Measurements from ENCODE around the gene UNC5B. TPM values are rescaled to one million over a fixed set of nuclear protein-coding genes. Genes with fewer than 3 reads are reported as not detected.
"Not testable (repeated sequence)": the region's sequence is repeated elsewhere in the genome, so short reads cannot be mapped to it uniquely, and the experiment has no call there.

UNC5B gene
- polyA plus RNA-seq, 1 experiment, result 27.4 TPM

GRCh38 chr10:71217266-71218045 is 5.1 kb downstream of the UNC5B start:
- DNase-seq (ENCODE audit: low read depth), result no peak
- peak overlapping the region; percentile 48 for H3K4me3 ChIP-seq (ENCODE audit: low read depth, low read length)
- POLR2A ChIA-PET, result no interaction called here
- H3K36me3 ChIP-seq (ENCODE audit: control insufficient read depth, insufficient read depth, low read length), result no peaks in the 10 kb centered on the region
- TF ChIP-seq, protein P1, sequence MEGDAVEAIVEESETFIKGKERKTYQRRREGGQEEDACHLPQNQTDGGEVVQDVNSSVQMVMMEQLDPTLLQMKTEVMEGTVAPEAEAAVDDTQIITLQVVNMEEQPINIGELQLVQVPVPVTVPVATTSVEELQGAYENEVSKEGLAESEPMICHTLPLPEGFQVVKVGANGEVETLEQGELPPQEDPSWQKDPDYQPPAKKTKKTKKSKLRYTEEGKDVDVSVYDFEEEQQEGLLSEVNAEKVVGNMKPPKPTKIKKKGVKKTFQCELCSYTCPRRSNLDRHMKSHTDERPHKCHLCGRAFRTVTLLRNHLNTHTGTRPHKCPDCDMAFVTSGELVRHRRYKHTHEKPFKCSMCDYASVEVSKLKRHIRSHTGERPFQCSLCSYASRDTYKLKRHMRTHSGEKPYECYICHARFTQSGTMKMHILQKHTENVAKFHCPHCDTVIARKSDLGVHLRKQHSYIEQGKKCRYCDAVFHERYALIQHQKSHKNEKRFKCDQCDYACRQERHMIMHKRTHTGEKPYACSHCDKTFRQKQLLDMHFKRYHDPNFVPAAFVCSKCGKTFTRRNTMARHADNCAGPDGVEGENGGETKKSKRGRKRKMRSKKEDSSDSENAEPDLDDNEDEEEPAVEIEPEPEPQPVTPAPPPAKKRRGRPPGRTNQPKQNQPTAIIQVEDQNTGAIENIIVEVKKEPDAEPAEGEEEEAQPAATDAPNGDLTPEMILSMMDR (IDR thresholded peaks at IDR 0.05; ENCODE audit: insufficient read depth, low read depth, low read length), result no peak
- CTCF ChIA-PET, result interaction anchor here (0.9 to 6.4 kb wide), 7 partner anchors 12 to 314 kb away, joined by 3 to 78 read pairs (median 4); partner anchors contain the start of gene SLC29A3
- no peaks in the 10 kb centered on the region for H3K27me3 ChIP-seq (ENCODE audit: control insufficient read depth, insufficient read depth, low read length)

DNA sequence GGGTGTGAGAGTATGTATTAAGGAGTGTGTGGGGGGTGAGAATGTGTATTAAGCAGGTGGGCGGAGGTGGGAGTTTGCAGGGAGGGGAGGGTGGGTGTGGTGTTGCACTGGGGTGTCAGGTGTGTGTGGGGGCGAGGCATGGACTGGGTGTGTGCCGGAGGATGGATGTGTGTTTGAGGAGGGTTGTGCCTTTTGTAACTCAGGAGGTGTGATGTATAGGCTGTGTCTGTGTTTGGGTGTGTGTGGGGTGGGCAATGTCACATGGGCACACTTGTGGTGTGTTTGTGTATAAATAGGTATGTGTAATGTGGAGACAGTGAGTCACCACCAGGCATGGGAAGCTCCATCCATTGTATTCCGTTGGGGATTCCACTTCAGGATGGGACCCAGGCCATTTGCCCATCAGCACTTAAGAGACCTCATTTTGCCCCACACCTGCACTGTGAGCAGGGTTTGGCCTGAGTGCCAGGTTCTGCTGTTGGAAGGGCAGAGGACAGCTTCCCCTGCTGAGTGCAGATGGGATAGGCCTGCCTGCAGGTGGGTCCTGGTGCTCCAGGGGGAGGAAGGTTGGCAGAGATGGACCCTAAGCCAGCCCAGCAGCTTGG is 5.8 kb downstream of the UNC5B start:
- Histone ChIP-seq H3K4me3 (ENCODE audit: low read depth, low read length) (peak overlapping the region; percentile 48), H3K36me3 (ENCODE audit: control insufficient read depth, insufficient read depth, low read length) (no peaks in the 10 kb centered on the region), H3K27me3 (ENCODE audit: control insufficient read depth, insufficient read depth, low read length) (no peaks in the 10 kb centered on the region)
- DNase-seq (ENCODE audit: low read depth), result no peak
- POLR2A ChIA-PET, result no interaction called here
- CTCF ChIA-PET, result interaction anchor here (1.2 to 6.4 kb wide), 4 partner anchors 11 to 101 kb away, joined by 3 to 78 read pairs (median 6); partner anchors contain the start of gene SLC29A3
- TF ChIP-seq, protein P1 (IDR thresholded peaks at IDR 0.05; ENCODE audit: insufficient read depth, low read depth, low read length), result no peak

DNA sequence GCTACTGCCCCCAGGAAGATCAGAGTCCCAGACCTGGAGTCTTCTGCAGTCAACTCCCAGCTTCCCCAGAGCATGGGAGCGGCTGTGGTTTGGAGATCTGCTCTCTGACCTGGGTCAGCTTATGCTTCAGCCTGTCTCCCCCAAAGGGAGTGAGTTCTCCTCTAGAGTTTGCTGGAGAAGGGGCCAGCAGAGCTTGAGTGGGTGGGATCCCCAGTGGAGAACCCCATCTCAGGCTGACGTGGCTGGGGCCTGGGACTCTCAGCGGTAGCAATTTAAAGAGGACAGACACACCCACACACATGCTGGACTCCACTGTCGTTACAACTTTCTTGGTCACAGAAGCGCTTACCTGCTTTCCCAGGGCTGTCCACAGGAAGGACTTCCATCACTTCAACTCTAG is 6.3 kb downstream of the UNC5B start:
- H3K36me3 ChIP-seq (ENCODE audit: control insufficient read depth, insufficient read depth, low read length), result no peaks in the 10 kb centered on the region
- DNase-seq (ENCODE audit: low read depth), result no peak
- TF ChIP-seq, protein P1 (IDR thresholded peaks at IDR 0.05; ENCODE audit: insufficient read depth, low read depth, low read length), result no peak
- no peaks in the 10 kb centered on the region for H3K27me3 ChIP-seq (ENCODE audit: control insufficient read depth, insufficient read depth, low read length)
- ChIA-PET POLR2A (no interaction called here), CTCF (interaction anchor here (1.2 to 6.4 kb wide), 3 partner anchors 11 to 50 kb away, joined by 4 to 78 read pairs (median 9); no protein-coding TSS in a partner anchor)
- no peak overlapping the region for H3K4me3 ChIP-seq (ENCODE audit: low read depth, low read length)

- CTCF ChIA-PET, result interaction anchor here (3.0 to 6.4 kb wide), 2 partner anchors 10 to 50 kb away, joined by 9 to 78 read pairs; no protein-coding TSS in a partner anchor
- H3K27me3 ChIP-seq (ENCODE audit: control insufficient read depth, insufficient read depth, low read length); POLR2A ChIA-PET; H3K36me3 ChIP-seq (ENCODE audit: control insufficient read depth, insufficient read depth, low read length); DNase-seq (ENCODE audit: low read depth); H3K4me3 ChIP-seq (ENCODE audit: low read depth, low read length): not testable (repeated sequence)
Measured at GRCh38 chr10:71219236-71219917, 7.0 kb downstream of the UNC5B start.

DNA sequence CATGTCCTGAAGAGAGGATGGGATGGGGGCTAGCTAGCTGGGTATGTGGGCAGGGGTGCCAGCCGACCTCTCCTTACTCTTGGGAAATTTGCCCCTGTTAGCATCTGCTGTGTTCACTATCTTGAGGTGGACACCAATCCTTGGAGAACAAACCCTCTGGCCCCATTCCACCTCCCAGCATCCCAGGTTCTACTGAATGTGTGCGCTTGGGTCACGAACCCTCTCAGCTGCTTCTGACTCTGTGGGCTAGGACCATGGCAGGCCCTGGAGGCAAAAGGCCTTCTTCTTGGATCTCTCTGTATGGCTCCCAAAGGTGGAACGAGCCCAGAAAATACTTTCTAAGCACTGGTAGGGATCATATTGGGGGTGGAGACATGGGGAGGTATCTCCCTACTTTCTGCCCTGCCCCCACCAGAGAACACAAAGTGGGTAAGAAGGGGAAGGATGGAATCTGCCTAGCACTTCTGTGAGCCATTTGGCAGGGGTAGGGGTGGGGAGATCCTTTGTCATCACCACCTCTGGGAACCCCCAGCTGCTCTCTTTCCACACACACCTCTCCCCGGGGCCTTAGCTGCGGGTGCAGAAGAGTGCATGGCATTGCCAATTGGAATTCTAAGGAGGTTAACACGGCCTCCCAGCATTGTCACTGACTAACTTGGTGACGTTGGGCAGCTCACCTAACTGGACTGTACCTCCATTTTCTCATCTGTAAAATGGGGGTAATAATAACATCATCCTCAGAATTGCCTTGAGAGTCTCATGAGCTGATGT is 7.7 kb downstream of the UNC5B start:
- ChIA-PET POLR2A (no interaction called here), CTCF (interaction anchor here (1.8 to 3.0 kb wide), 2 partner anchors 9 to 13 kb away, joined by 4 to 9 read pairs; no protein-coding TSS in a partner anchor)
- no peak for DNase-seq (ENCODE audit: low read depth)

More for the DNA sequence above, 7.7 kb downstream of the UNC5B start:
- TF ChIP-seq, protein P1 (IDR thresholded peaks at IDR 0.05; ENCODE audit: insufficient read depth, low read depth, low read length), result no peak
- Histone ChIP-seq H3K36me3 (ENCODE audit: control insufficient read depth, insufficient read depth, low read length) (no peaks in the 10 kb centered on the region), H3K27me3 (ENCODE audit: control insufficient read depth, insufficient read depth, low read length) (no peaks in the 10 kb centered on the region), H3K4me3 (ENCODE audit: low read depth, low read length) (no peak overlapping the region)
